Smooth muscle cell (in vitro differentiated cells): ENCODE results near the gene KRIT1. TPM values are rescaled to one million over a fixed set of nuclear protein-coding genes. Genes with fewer than 3 reads are reported as not detected.

Source experiments
- DNase-seq: peaks from one replicate; lab custom pipeline; 2025; ENCODE audit not compliant: unreplicated experiment; lab: John Stamatoyannopoulos, UW
- H2AFZ ChIP-seq: fragments of 200-600 bp; sonication (generic); 2 replicates; pipeline ENCODE4 v1.6.0; 2016; ENCODE audit warnings: antibody characterized with exemption, low read depth, mild to moderate bottlenecking
- H3F3A ChIP-seq: fragments of 200-600 bp; sonication (generic); 2 replicates; pipeline ENCODE4 v1.6.0; 2017; ENCODE audit warnings: antibody characterized with exemption, low read depth
- H3K27ac ChIP-seq: fragments of 200-600 bp; sonication (generic); 2 replicates; pipeline ENCODE4 v1.5.1; 2016; ENCODE audit warnings: low read depth, mild to moderate bottlenecking
- H3K27me3 ChIP-seq: fragments of 200-600 bp; sonication (generic); 2 replicates; pipeline ENCODE4 v1.6.1; 2016; ENCODE audit warnings: low read depth, mild to moderate bottlenecking
- H3K36me3 ChIP-seq: fragments of 200-600 bp; sonication (generic); 2 replicates; pipeline ENCODE4 v1.5.1; 2016; ENCODE audit warnings: low read depth
- H3K4me1 ChIP-seq: fragments of 200-600 bp; sonication (generic); 2 replicates; pipeline ENCODE4 v1.5.1; 2016; ENCODE audit warnings: low read depth
- H3K4me2 ChIP-seq: fragments of 200-600 bp; sonication (generic); 2 replicates; pipeline ENCODE4 v1.6.0; 2016; ENCODE audit warnings: mild to moderate bottlenecking
- H3K4me3 ChIP-seq: fragments of 200-600 bp; sonication (generic); 2 replicates; pipeline ENCODE4 v1.5.1; 2016; ENCODE audit warnings: mild to moderate bottlenecking
- H3K79me2 ChIP-seq: fragments of 200-600 bp; sonication (generic); 2 replicates; pipeline ENCODE4 v1.6.0; 2016; ENCODE audit warnings: low read depth, mild to moderate bottlenecking
- H3K9ac ChIP-seq: fragments of 200-600 bp; sonication (generic); 2 replicates; pipeline ENCODE4 v1.6.0; 2016; ENCODE audit warnings: low read depth
- H3K9me3 ChIP-seq: fragments of 200-600 bp; sonication (generic); replicated peaks from 2 replicates; pipeline ENCODE4 v1.5.1; 2016; ENCODE audit warnings: low read depth
- H4K20me1 ChIP-seq: fragments of 200-600 bp; sonication (generic); 2 replicates; pipeline ENCODE4 v1.6.0; 2016; ENCODE audit warnings: low read depth
- CTCF ChIP-seq: fragments of 200-600 bp; sonication (generic); IDR thresholded peaks from 2 replicates; pipeline ENCODE4 v1.5.1; 2017; ENCODE audit warnings: borderline replicate concordance, mild to moderate bottlenecking, antibody characterized with exemption; ENCODE audit not compliant: insufficient read depth, poor library complexity, severe bottlenecking
- WGBS: methylation state at CpG from one replicate; pipeline ENCODE4 v1.1.7; 2016; ENCODE audit warnings: low lambda C conversion rate; 5-methylcytosine and 5-hydroxymethylcytosine counted together
- polyA plus RNA-seq: library from polyadenylated mRNA; unstranded; fragments of >200 nt; fragmentation: Nextera tagmentation; extraction: Ambion mirVana; gene quantifications from 2 replicates; pipeline ENCODE4 v1.2.1, GENCODE V29; 2016
- total RNA-seq: library from RNA; depleted of rRNA; stranded (reverse); fragments of >200 nt; gene quantifications from 2 replicates; pipeline ENCODE4 v1.2.3, GENCODE V29; 2014

KRIT1 gene
- total and polyA plus RNA-seq, 2 experiments from 2014 or later: 14.9 to 34.4 TPM

- 96% methylated on average over 2 of the region's 2 CpGs for WGBS
- no peak overlapping the region for H3K9ac ChIP-seq
- TF ChIP-seq CTCF: no peak
- H3K4me3 ChIP-seq: no peak overlapping the region
- peaks cover 93% of the 10 kb centered on the region for H3K79me2 ChIP-seq
- no peak overlapping the region for H2AFZ ChIP-seq
- H3K27ac ChIP-seq: no peak overlapping the region
- H3F3A ChIP-seq: no peaks in the 10 kb centered on the region
- H3K36me3 ChIP-seq: no peaks in the 10 kb centered on the region
- peaks cover 14% of the 10 kb centered on the region for H3K4me1 ChIP-seq
- H3K27me3 ChIP-seq: no peaks in the 10 kb centered on the region
- H4K20me1 ChIP-seq: peaks cover 99% of the 10 kb centered on the region
- no peak overlapping the region for H3K4me2 ChIP-seq
- no peaks in the 10 kb centered on the region for H3K9me3 ChIP-seq
- DNase-seq: no peak
Observed at GRCh38 chr7:92281031-92281430, 35.3 kb upstream of the KRIT1 start.

GRCh38 chr7:92279396-92280031 lies 33.8 kb upstream of the KRIT1 start:
- Histone ChIP-seq H3K27ac (no peak overlapping the region), H3K79me2 (peaks cover 92% of the 10 kb centered on the region)
- WGBS: 85% methylated on average over 2 of the region's 2 CpGs

GRCh38 chr7:92276460-92276864 lies 30.7 kb upstream of the KRIT1 start:
- H3K4me1 ChIP-seq: peaks cover 14% of the 10 kb centered on the region
- H3K79me2 ChIP-seq: peaks cover 89% of the 10 kb centered on the region
- DNase-seq: no peak
- WGBS: 98% methylated on average over 2 of the region's 2 CpGs
- no peak overlapping the region for H3K9ac ChIP-seq
- H3K27ac ChIP-seq: no peak overlapping the region
- H3K4me3 ChIP-seq: no peak overlapping the region
- no peaks in the 10 kb centered on the region for H3K27me3 ChIP-seq
- TF ChIP-seq CTCF: no peak
- peaks cover 100% of the 10 kb centered on the region for H4K20me1 ChIP-seq
- H3K9me3 ChIP-seq: no peaks in the 10 kb centered on the region
- H3F3A ChIP-seq: no peaks in the 10 kb centered on the region
- no peak overlapping the region for H3K4me2 ChIP-seq
- H2AFZ ChIP-seq: no peak overlapping the region
- no peaks in the 10 kb centered on the region for H3K36me3 ChIP-seq

More at GRCh38 chr7:92279396-92280031, 33.8 kb upstream of the KRIT1 start:
- Histone ChIP-seq H2AFZ (no peak overlapping the region), H3K9me3 (no peaks in the 10 kb centered on the region), H4K20me1 (peaks cover 99% of the 10 kb centered on the region), H3K27me3 (no peaks in the 10 kb centered on the region), H3K4me1 (peaks cover 14% of the 10 kb centered on the region), H3K4me2 (no peak overlapping the region), H3F3A (no peaks in the 10 kb centered on the region), H3K4me3 (no peak overlapping the region), H3K36me3 (no peaks in the 10 kb centered on the region), H3K9ac (no peak overlapping the region)
- no peak for TF ChIP-seq CTCF
- no peak for DNase-seq

GRCh38 chr7:92275327-92275726 lies 29.6 kb upstream of the KRIT1 start:
- no peaks in the 10 kb centered on the region for H3K36me3 ChIP-seq
- H3K4me1 ChIP-seq: peaks cover 14% of the 10 kb centered on the region
- no peak for DNase-seq
- no peak overlapping the region for H3K4me2 ChIP-seq
- H3K27me3 ChIP-seq: no peaks in the 10 kb centered on the region
- H3F3A ChIP-seq: no peaks in the 10 kb centered on the region
- H3K4me3 ChIP-seq: no peak overlapping the region
- no peak overlapping the region for H3K9ac ChIP-seq
- H3K27ac ChIP-seq: no peak overlapping the region
- WGBS: 98% methylated on average over 4 of the region's 4 CpGs
- H3K79me2 ChIP-seq: peaks cover 92% of the 10 kb centered on the region
- peaks cover 100% of the 10 kb centered on the region for H4K20me1 ChIP-seq
- TF ChIP-seq CTCF: no peak
- no peak overlapping the region for H2AFZ ChIP-seq
- no peaks in the 10 kb centered on the region for H3K9me3 ChIP-seq
